Activated CD8-positive, alpha-beta memory T cell treated with anti-CD3 and anti-CD28 coated beads for 48 hours (primary cell): ENCODE measurements around the gene DCDC2B.

Source experiments
- DNase-seq, 3 experiments: peaks; one replicate each; pipeline ENCODE4 v3.0.0-alpha.2; 2020; ENCODE audit warnings: low read depth in 2 of 3, low spot score in 2 of 3

DCDC2B gene

GRCh38 chr1:32195972-32196823 lies 12.7 kb upstream of the DCDC2B start:
- DNase-seq = no peak

- DNase-seq = no peak
Observed at GRCh38 chr1:32197074-32197473, 11.8 kb upstream of the DCDC2B start.

DNA sequence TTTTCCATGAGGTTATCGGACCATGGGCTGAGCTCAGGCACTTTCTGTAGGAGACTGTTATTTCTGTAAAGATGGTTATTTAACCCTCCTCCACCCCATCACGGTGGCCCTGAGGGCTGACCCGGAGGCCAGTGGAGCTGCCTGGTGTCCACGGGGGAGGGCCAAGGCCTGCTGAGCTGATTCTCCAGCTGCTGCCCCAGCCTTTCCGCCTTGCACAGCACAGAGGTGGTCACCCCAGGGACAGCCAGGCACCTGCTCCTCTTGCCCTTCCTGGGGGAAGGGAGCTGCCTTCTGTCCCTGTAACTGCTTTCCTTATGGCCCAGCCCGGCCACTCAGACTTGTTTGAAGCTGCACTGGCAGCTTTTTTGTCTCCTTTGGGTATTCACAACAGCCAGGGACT lies 11.1 kb upstream of the DCDC2B start:
- DNase-seq = no peak

DNA sequence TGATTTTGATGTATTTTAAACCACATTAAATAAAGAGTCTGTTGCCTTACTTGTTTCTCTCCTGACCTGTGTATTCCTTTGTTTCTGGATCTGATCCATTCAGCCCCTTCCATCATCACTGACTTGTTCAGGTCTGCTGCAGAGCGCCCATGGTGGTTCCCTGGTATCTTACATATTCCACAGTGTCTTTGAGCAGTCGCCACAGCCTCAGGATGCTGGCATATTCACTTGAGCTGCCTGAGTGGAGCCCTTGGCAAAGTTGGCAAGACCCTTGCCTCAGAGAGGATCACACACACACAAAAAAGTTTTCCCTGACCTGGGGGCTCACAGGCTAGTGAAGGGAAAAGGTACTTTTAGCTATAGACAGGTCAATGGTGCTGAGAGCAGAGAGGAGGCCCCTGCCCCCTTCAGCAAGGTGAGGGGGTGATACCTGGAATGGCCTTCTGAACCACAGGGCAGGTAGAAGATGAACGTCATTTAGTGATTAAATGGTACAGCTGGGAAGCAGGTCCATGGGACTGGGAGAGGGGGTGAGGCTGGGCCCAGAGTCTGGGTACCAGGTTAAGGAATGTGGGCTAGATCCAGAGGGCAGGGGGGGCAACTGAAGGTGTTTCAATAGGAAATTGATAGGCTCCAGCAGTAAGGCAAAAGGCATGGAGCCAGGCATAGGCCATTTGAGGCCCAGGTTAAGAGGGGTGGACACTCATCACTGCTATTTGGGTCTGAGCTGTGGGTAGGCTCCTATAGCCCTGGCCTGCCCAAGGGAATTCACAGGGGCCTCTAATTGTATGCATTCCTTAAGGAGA lies 10.4 kb upstream of the DCDC2B start:
- no peak for DNase-seq

DNA sequence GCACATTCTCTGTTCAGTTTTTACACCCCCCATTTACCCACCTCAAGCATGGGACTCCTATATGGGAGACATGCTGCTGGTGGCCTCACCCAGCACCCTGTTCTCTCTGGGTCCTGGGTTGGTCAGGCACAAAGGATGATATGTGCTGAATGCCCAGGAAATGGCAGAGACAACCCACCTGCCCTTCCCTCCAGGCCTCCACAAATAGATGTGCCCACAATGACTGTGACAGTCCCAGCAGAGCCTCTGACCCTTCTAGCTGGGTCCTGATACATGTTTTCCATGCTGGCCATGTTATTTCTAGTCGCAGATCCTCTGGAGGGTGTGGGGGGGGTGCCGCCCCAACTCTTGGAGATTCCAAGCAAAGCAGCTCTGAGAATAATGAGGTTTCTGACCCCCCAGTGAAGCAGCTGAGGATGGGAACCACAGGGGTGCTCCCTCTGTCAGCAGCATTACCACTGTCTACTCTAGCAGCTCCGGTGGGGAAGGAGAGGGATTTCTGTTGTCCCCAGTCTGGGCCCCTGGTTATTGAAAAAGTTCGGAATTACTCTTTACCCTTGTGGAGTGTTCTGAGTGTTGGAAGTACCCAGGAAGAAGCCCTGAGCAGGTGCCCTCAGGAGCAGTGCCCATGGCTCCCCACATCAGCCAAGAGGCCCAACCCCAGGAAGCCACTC lies 9.7 kb upstream of the DCDC2B start:
- no peak for DNase-seq

GRCh38 chr1:32199717-32200072 lies 9.2 kb upstream of the DCDC2B start:
- no peak for DNase-seq

DNA sequence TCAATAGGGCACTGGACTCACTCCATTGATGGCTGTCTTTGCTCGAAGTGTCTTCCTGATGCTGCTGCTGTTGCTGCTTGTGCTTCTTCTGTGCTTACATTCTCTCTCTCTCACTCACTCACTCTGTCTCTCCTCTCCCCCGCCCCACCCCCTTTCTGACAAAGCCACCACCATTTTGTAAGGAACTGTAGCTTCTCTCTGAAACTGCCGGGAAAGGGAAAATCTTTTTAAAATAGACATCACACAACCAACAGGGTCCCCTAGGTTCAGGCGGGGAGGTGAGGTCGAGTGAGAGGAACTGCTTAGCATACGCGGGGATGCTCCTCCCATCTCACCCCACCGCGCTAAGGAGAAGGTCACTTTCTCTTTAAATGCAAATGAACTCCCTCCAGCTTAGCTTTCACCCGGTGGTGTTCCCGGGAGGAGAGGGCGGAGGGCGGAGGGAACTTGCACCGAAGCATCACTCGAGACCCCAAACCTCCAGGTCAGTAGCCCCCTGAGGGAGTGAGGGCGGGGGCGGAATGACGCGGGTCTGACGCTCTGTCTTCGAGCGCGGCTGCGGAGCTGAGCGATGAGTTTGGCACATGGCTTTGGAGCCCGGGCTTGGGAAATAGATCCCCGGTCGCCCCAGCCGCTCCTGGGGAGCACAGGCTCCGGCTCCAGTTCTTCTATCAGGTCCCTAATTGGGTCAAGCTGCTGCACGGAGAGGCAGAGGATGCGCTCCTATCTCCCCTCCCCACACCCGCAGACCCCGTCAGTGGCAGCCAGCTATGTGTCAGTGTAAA lies 8.5 kb upstream of the DCDC2B start, which contains the start of gene CCDC28B:
Gene CCDC28B (plus strand): TSS at position 370 of the 785 bp plus-strand sequence. CDS start 1,341 bp downstream, outside the sequence.
- DNase-seq = peak; percentile 40 to 50 (median 42)

DNA sequence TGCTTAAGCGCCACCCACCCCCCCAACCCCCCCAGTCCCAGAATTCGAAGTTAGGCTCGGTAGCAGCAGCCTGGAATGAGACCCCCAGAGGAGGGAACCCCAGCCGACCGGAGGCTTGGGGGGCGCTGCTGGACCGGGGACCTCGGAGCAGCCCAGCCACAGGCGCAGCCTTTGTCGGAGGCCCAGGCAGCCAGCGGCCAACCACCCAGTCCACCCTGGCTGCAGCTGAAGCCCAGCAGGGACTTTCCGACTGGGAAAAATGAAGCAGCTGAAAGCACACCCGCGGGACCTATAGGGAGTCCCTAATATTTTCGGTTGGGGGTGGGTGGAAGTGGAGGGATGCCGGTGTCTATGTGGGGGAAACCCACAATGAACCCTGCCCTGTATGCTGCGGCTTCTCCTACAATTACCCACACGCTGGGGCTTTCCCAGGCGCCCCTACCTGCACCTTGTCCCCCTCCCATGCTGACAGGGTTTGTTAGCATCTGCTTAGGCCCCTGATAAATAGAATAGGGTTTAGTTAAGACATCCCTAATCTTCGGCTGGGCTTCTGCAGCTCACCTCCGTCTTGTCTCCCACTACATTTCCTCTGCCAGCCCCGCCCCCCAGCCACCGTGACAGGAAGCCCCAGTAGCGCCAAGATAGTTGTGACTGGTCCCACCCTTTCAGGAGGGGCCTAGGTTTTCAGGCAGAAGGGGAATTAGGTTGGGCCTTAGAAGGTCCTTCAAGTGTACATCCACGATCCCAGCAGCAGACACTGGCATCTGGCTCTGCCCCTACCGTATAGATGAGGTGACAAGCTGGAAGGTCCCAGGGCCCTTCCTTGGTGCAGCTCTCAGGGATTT lies 7.7 kb upstream of the DCDC2B start:
- peak; percentile 61 to 71 (median 63) for DNase-seq

GRCh38 chr1:32204943-32205361 lies 3.9 kb upstream of the DCDC2B start:
- DNase-seq = no peak

- DNase-seq = peak; percentile 76 to 78 (median 77)
Observed at GRCh38 chr1:32205401-32206370, 3.2 kb upstream of the DCDC2B start, which contains the start of gene IQCC. Gene IQCC (plus strand): TSS chr1:32205671. CDS start chr1:32205682, 11 bp downstream.

DNA sequence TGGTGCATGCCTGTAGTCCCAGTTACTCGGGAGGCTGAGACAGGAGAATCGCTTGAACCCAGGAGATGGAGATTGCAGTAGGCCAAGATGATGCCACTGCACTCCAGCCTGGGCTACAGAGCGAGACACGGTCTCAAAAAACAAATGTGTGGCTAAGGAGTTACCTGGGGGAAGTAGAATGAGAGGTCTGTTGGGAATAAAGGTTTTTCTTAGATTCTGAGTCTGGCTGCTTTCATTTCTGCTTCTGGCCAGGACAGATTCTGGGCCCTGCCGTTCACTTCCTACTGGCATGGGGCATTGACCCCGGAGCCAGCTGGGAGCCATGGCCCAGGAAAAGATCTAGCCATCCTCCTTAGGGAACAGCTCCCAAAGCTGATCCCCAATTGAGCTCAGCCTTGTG lies 420 bp upstream of the DCDC2B start:
- DNase-seq = no peak

GRCh38 chr1:32215629-32216480 lies 7.0 kb downstream of the DCDC2B start:
- DNase-seq = no peak

DNA sequence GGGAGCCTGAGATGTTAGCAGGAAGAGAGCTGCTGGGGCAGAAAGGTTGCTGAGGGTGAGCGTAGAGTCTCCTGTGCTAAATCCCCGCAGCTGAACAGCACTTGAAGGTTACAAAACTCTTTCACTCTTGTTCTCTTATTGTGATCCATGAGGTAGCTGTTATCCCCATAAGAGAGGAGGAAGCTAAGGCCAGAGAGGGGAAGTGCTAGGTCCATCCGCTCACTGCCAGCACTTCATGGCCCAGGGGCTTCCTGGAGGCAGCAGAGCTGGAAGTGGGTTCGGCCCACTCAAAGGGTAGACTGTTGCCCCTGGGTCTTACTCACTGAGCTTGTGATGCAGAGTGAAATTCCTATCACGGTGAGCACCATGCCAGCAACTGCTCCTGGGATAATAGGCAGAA lies 7.7 kb downstream of the DCDC2B start:
- DNase-seq = no peak

GRCh38 chr1:32219022-32219421 lies 10.1 kb downstream of the DCDC2B start:
- no peak for DNase-seq

GRCh38 chr1:32220746-32221580 lies 12.1 kb downstream of the DCDC2B start:
- no peak for DNase-seq

DNA sequence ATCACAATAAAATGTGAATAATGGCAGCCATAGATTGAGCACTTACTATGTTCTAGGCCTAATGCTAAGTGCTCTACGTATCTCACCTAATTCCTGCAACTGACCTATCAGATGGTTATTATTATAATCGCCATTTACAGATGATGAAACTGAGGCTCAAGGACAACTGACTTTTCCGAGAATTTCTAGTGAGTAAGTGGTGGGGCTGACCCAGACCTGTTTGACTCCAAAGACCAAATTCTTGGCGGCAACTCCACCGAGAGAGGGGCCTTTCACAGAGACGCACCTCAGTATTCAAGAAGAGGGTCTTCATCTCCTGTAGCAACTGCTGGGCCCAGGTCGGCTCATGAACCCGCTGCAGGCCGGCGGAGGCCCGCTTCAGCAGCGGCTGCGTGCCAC lies 12.7 kb downstream of the DCDC2B start:
- no peak for DNase-seq
